Cardiac atrium fibroblast (primary cell): ENCODE results near the gene S100A4. TPM values are rescaled to one million over a fixed set of nuclear protein-coding genes. Genes with fewer than 3 reads are reported as not detected.

Experiments
- total RNA-seq: library from RNA; depleted of rRNA; stranded (reverse); fragments of >200 nt; gene quantifications from 2 replicates; pipeline ENCODE4 v1.2.3, GENCODE V29; 2015

Gene S100A4
- 145 and 248 TPM in 2 replicates for total RNA-seq

DNA sequence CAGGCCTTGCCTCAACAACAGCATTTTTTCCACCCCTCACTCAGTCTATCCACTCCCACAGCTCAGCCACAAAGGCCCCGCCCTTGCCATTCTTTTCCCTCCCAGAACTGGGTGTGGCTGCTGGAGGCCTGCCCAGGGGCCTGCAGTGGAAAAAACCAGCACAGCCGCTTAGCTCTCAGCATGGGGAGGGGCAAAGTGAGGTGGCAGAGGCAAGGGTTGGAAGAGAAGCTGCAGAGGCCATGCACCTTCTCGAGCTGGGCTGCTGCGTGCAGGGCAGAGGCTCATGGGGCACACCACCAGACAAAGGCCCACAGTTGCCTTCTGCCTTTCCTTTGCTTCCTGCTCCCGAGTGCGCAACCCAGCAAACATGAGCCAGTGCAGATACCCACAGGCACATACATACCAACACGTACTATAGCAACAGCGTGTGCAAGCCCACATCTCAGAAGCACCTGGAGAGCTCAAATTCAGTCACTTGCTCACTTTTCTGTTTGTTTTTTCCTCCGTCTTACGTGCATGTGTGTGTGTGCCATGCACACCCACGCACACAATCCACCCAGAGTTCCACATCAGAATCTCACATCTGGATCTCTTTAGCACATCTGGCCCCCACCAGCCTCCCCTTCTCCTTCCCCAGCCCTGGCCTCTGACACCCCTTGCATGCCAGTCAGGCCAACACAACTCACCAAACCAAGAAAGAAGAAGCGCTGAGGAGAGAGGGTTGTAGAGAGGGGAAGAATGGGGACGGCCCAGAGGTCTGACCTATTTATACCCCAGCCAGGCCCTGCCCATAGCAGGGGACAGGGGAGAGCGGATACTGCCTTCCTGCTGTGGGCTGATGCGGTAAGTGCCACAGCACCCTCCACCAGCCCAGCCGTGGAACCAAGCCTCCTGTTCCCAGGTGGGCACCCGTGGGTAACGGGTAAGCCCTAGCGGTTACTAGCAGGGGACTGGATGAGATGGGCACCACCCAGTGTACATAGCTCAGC is at the start of gene S100A4:
Gene S100A4 (minus strand): TSS at position 740 of the 989 bp plus-strand sequence. CDS start 1,012 bp downstream, outside the sequence.

DNA sequence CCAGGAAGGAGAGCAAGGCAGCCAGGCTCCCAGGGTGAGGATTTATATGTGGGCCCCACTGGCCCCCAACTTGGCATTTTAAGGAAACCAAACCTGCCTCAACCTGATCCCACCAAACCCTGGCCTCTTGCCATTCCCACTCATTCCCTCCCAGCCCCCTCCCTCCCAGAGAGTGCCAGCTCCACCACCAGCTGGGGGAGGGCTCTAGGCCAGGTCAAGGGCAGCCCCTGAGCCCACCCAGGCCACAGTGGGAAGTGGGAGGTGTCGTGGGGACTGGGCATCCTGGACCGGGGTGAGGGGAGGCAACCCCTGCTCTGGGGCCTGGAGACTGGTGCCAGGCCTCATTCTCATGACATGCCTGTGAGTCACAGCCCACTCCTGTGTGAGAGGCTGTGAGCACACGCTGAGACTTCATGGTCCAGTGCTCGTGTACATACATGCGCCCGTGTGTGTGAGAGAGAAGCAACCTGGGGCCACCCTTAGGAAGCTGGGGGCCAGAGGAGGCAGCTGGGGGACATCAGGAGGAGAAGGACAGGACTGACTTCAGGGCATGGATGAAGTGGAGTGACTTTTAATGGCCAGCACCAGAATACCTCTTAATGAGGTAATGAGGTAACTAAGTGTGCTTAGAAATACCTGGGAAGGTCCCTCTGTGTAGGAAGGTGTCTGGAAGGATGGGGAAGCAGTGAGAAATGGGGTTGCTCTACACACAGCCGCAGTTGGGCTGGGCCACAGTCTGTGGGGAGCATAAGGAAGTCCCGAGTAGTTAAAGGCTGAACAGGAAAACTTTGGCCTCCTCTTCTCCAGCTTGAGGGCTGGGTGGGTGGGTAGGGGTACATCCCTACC is 20.1 kb upstream of the S100A4 start, which contains the start of gene S100A2:
Gene S100A2 (minus strand): TSS at position 316 of the 846 bp plus-strand sequence. CDS start 1,967 bp downstream, outside the sequence.

DNA sequence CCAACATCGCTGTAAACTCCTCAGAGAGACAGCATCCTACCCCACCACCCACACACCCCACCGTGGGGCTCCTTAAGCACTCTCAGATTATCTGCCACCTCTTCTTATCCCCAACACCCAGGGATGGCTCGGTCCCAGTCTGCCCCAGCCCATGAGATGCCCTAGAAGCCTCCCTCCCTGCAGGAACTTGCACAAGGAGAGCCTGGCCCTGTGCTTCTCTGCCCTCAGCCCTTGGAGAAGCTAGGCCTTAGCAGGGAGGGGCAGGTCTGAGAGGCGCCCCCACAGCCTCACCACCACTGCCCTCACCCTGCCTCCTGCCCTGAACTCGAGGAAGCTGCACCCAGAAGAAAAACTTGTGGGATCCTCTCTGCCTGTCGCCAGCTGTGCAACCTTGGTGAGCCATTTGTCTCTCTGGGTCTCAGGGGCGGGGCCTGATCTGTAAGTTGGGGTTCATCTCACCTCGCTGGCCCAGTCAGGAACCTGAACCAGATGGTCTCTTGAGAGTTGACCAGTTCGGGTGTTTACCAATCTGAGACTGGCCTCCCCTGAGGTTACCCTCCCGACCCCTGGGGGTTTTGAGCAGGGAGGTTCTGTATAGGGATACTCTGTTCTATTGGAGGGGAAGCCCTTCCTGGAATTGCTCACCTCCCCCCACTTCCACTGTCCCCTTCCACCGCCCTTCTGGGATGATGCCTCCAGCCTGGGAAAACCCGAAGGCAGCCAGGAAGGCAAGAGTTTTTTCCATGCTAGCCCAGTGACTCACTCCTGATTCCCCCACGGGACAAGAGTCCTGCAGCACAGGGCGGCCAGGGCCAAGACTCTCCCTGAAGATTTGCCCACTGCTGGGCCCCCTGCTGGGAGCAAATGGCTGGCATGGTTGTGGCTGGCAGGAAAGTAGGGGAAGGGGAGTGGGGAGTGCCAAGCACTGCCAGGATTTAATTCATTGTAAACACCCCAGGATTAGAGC is 3.4 kb upstream of the S100A4 start, which contains the start of gene S100A3:
Gene S100A3 (minus strand): TSS at position 537 of the 967 bp plus-strand sequence. CDS start 773 bp downstream, outside the sequence.

DNA sequence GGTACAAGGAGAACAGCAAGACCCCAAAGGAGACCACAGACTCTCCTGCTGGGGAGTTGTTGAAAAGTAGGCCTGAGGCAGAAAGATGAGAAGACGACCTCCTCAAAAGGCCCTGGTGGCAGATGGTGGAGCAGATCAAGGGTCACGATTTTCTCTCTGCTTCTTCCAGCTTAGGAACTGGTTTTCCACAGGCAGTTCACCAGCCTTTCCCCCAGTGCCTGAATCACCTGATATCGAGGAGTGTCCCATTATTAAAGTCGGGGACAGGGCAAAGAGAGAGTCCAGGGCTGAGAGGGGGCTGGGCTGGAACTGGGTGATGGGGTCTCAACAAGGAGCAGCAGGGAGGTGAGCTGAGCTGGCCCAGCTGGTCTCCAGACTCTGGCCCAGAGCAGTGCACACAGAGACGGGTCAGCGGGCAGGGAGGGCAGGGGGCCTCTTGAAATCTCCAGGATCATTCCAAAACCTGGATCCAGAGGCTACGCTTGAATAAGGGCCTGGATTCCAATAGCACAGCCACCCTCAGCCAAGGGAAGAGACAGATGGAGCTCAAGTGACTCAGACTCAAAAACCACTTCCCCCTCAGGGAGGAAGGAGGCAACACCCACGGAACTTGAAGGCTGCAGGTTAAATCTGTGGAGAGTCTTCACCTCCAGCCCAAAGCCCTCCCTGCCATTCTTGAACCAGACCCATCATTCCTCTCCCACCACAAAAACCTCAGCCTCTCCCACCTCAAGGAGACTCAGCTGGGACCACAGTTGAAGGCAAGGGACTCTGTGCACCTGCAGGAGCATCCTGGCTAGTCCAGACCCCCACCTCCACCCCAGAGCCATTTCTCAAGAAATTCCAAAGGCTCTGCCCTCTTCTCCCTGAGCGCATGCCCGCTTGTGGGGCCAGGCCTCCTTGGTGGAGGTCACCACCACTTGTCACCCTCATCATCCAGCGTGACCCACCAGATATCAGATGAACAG is 4.9 kb downstream of the S100A4 start, which contains the start of gene S100A5:
Gene S100A5 (minus strand): TSS at position 541 of the 968 bp plus-strand sequence. CDS start 743 bp downstream, outside the sequence.

DNA sequence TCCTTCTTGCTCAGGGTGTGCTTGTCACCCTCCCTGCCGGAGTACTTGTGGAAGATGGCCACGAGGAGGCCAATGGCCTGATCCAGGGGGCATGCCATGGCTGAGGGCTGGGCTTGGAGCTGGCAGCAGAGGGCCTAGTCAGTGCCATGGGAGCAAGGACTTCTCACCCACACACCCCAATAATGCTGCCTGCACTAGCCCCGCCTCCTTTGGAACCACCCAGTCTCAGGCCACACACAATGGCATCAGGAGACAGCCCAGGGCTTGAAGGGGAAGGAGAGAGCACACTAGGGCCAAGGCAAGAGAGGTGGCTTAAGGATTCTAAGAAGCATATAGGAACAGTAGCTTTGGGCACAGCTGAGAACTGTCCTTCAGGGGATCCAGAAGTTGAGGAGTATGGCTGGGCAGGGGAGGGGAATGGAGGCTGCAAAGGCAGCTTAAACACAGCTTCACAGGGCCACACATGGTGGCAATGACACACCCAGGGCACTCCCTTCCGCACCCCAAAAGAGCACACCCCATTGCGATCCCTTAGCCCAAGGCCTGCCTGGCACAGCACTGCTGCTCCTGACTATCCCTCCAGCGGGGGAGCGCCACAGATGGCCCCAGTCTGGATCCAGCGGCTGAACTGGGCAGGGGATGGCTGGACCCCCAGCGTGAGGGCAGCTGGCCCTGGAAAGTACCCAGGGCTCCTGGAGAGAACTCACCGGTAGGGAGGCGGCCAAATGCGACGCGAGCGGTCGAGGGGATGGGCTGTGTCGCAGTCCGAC is 10.2 kb downstream of the S100A4 start, which contains the start of gene S100A6:
Gene S100A6 (minus strand): TSS at position 750 of the 770 bp plus-strand sequence. CDS start 652 bp downstream, at position 98.

Other genes with a start within 250 kb of the S100A4 start
- gene PGLYRP3, start 232.9 kb downstream of the S100A4 start, total RNA-seq, result not detected in 2 replicates
- gene PGLYRP4, start 197.0 kb downstream of the S100A4 start, total RNA-seq, result not detected in 2 replicates
- not detected in 2 replicates for gene S100A9, start 188.0 kb downstream of the S100A4 start, total RNA-seq
- gene S100A12, start 170.2 kb downstream of the S100A4 start, total RNA-seq, result not detected in 2 replicates
- not detected in 2 replicates for gene S100A8, start 154.7 kb downstream of the S100A4 start, total RNA-seq
- gene S100A7A, start 129.3 kb downstream of the S100A4 start, total RNA-seq, result not detected in 2 replicates
- not detected in 2 replicates for gene S100A7, start 85.2 kb downstream of the S100A4 start, total RNA-seq
- 782 and 910 TPM in 2 replicates for gene S100A6, start 9.8 kb downstream of the S100A4 start, total RNA-seq
- not detected in 2 replicates for gene S100A5, start 4.9 kb downstream of the S100A4 start, total RNA-seq
- 7.5 and 9.0 TPM in 2 replicates for gene S100A3, start 3.5 kb upstream of the S100A4 start, total RNA-seq
- 0.16 TPM in 1 of 2 replicates, not detected in the other for gene S100A2, start 20.0 kb upstream of the S100A4 start, total RNA-seq
- gene S100A16, start 67.3 kb upstream of the S100A4 start, total RNA-seq, result 200 and 242 TPM in 2 replicates
- gene S100A14, start 70.5 kb upstream of the S100A4 start, total RNA-seq, result not detected in 2 replicates
- 144 and 173 TPM in 2 replicates for gene S100A13, start 81.7 kb upstream of the S100A4 start, total RNA-seq
- not detected in 2 replicates for gene S100A1, start 82.6 kb upstream of the S100A4 start, total RNA-seq
- 22.8 and 24.0 TPM in 2 replicates for gene CHTOP, start 88.3 kb upstream of the S100A4 start, total RNA-seq
- 56.1 and 65.7 TPM in 2 replicates for gene SNAPIN, start 112.9 kb upstream of the S100A4 start, total RNA-seq
- gene ILF2, start 125.2 kb upstream of the S100A4 start, total RNA-seq, result 122 and 128 TPM in 2 replicates
- gene NPR1, start 132.9 kb upstream of the S100A4 start, total RNA-seq, result 9.4 and 11.7 TPM in 2 replicates
- gene INTS3, start 182.2 kb upstream of the S100A4 start, total RNA-seq, result 21.8 and 27.7 TPM in 2 replicates
- 19.1 and 19.5 TPM in 2 replicates for gene SLC27A3, start 229.6 kb upstream of the S100A4 start, total RNA-seq